NB4 (cell line): ENCODE results near the gene KLHL22.

Experiments
- MAX ChIP-seq: IDR thresholded peaks from 2 replicates; pipeline ENCODE4 v1.6.1; 2011; ENCODE audit warnings: low read depth, low read length
- MYC ChIP-seq: IDR thresholded peaks from 2 replicates; pipeline ENCODE4 v1.6.1; 2011; ENCODE audit warnings: low read depth, low read length
- POLR2A ChIP-seq: IDR thresholded peaks from 2 replicates; pipeline ENCODE4 v1.6.1; 2011; ENCODE audit warnings: mild to moderate bottlenecking; ENCODE audit not compliant: insufficient read length; ENCODE audit errors: extremely low read depth
- TF ChIP-seq, protein P1 (sequence below): IDR thresholded peaks from one replicate; pipeline ENCODE4 v1.5.1; 2012; ENCODE audit warnings: low read depth, low read length

GRCh38 chr22:20469110-20469868, 26.3 kb downstream of the KLHL22 start:
- TF ChIP-seq, protein P1, sequence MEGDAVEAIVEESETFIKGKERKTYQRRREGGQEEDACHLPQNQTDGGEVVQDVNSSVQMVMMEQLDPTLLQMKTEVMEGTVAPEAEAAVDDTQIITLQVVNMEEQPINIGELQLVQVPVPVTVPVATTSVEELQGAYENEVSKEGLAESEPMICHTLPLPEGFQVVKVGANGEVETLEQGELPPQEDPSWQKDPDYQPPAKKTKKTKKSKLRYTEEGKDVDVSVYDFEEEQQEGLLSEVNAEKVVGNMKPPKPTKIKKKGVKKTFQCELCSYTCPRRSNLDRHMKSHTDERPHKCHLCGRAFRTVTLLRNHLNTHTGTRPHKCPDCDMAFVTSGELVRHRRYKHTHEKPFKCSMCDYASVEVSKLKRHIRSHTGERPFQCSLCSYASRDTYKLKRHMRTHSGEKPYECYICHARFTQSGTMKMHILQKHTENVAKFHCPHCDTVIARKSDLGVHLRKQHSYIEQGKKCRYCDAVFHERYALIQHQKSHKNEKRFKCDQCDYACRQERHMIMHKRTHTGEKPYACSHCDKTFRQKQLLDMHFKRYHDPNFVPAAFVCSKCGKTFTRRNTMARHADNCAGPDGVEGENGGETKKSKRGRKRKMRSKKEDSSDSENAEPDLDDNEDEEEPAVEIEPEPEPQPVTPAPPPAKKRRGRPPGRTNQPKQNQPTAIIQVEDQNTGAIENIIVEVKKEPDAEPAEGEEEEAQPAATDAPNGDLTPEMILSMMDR = no peak
- TF ChIP-seq POLR2A (no peak), MAX (no peak), MYC (no peak)
